IMR-90 (cell line): ENCODE results near the gene TM4SF4. TPM values are rescaled to one million over a fixed set of nuclear protein-coding genes. Genes with fewer than 3 reads are reported as not detected.

ENCODE experiments used
- ATAC-seq: fragments of 200-7000 bp; cut with Tn5 transposase; 2 replicates; pipeline ENCODE4 v1.9.1; 2020; ENCODE audit warnings: low read depth, mild to moderate bottlenecking, moderate library complexity
- BruUV-seq: library from RNA; stranded (reverse); fragments of 400-500 nt; replicated peaks from 2 replicates; lab custom pipeline; 2021; lab: Mats Ljungman, UMichigan
- CTCF ChIA-PET: fragments of 300-600 bp; formaldehyde crosslinking; extraction: SDS; loops from one replicate; lab custom pipeline; 2021; ENCODE audit warnings: antibody characterized with exemption; lab: Yijun Ruan, JAX
- POLR2A ChIA-PET: fragments of 300-600 bp; sonication (Branson Sonifier 250); formaldehyde crosslinking; loops from one replicate; lab custom pipeline; 2022; ENCODE audit warnings: antibody characterized with exemption; ENCODE audit not compliant: unreplicated experiment; lab: Charles Lee
- DNase-seq: peaks from one replicate; pipeline ENCODE4 v3.0.0; 2013
- H2AFZ ChIP-seq: replicated peaks from 2 replicates; pipeline ENCODE3; 2013; ENCODE audit warnings: low read length, mild to moderate bottlenecking; ENCODE audit not compliant: poor library complexity
- H2AK5ac ChIP-seq: 2 replicates; pipeline ENCODE4 v1.6.1; 2013; ENCODE audit warnings: low read depth, low read length, inconsistent platforms
- H2AK9ac ChIP-seq: replicated peaks from 2 replicates; pipeline ENCODE3; 2013; ENCODE audit warnings: mild to moderate bottlenecking, low read depth, low read length, moderate library complexity; ENCODE audit not compliant: poor library complexity
- H2BK120ac ChIP-seq: 2 replicates; pipeline ENCODE4 v1.6.1; 2013; ENCODE audit warnings: low read depth, low read length, inconsistent platforms
- H2BK15ac ChIP-seq: 3 replicates; pipeline ENCODE4 v1.6.1; 2013; ENCODE audit warnings: low read depth, low read length, inconsistent platforms
- H2BK20ac ChIP-seq: 2 replicates; pipeline ENCODE4 v1.6.1; 2013; ENCODE audit warnings: low read depth, mild to moderate bottlenecking, inconsistent platforms, low read length, moderate library complexity
- H2BK5ac ChIP-seq: 2 replicates; pipeline ENCODE4 v1.6.1; 2013; ENCODE audit warnings: mild to moderate bottlenecking, low read depth, low read length, inconsistent platforms; ENCODE audit not compliant: poor library complexity, severe bottlenecking
- H3K14ac ChIP-seq: replicated peaks from 2 replicates; pipeline ENCODE4 v1.6.1; 2013; ENCODE audit warnings: low read depth, low read length, inconsistent platforms
- H3K18ac ChIP-seq: 2 replicates; pipeline ENCODE4 v1.6.1; 2013; ENCODE audit warnings: low read depth, low read length, control low read depth
- H3K23ac ChIP-seq: 2 replicates; pipeline ENCODE4 v1.6.1; 2013; ENCODE audit warnings: low read depth, low read length, inconsistent platforms
- H3K27ac ChIP-seq: 2 replicates; pipeline ENCODE4 v1.5.1; 2013; ENCODE audit warnings: mild to moderate bottlenecking, control low read depth, low read length; ENCODE audit not compliant: insufficient read depth
- H3K27me3 ChIP-seq: 2 replicates; pipeline ENCODE4 v1.6.1; 2013; ENCODE audit warnings: low read length; ENCODE audit not compliant: control insufficient read depth, insufficient read depth
- H3K36me3 ChIP-seq: 2 replicates; pipeline ENCODE4 v1.6.1; 2013; ENCODE audit warnings: low read length, mixed read lengths; ENCODE audit not compliant: control insufficient read depth, insufficient read depth
- H3K4ac ChIP-seq: 2 replicates; pipeline ENCODE4 v1.6.1; 2013; ENCODE audit warnings: low read depth, low read length, inconsistent platforms
- H3K4me1 ChIP-seq: 2 replicates; pipeline ENCODE4 v1.6.1; 2013; ENCODE audit warnings: low read length, mixed read lengths; ENCODE audit not compliant: control insufficient read depth, insufficient read depth
- H3K4me2 ChIP-seq: 2 replicates; pipeline ENCODE4 v1.6.1; 2013; ENCODE audit warnings: low read depth, mild to moderate bottlenecking, control low read depth, low read length, moderate library complexity
- H3K4me3 ChIP-seq: 2 replicates; pipeline ENCODE4 v1.5.1; 2013; ENCODE audit warnings: low read depth, mild to moderate bottlenecking, control low read depth, low read length, moderate library complexity; ENCODE audit not compliant: insufficient read depth
- H3K56ac ChIP-seq: 2 replicates; pipeline ENCODE4 v1.6.1; 2013; ENCODE audit warnings: low read length, inconsistent platforms; ENCODE audit not compliant: insufficient read depth; ENCODE audit errors: extremely low read depth
- H3K79me1 ChIP-seq, 2 experiments: 2 replicates each; pipeline ENCODE4 v1.6.1; 2013; ENCODE audit warnings: low read length in 2 of 2, inconsistent platforms in 1 of 2, low read depth in 1 of 2
- H3K9ac ChIP-seq: 2 replicates; pipeline ENCODE4 v1.6.1; 2013; ENCODE audit warnings: low read depth, low read length, control low read depth
- H3K9me1 ChIP-seq: 2 replicates; pipeline ENCODE4 v1.6.1; 2013; ENCODE audit warnings: low read length, inconsistent platforms; ENCODE audit not compliant: insufficient read depth
- H3K9me3 ChIP-seq: 2 replicates; pipeline ENCODE4 v1.6.1; 2013; ENCODE audit warnings: low read length; ENCODE audit not compliant: control insufficient read depth, insufficient read depth
- H4K20me1 ChIP-seq: 2 replicates; pipeline ENCODE4 v1.6.1; 2013; ENCODE audit warnings: low read length, inconsistent platforms; ENCODE audit not compliant: insufficient read depth
- H4K5ac ChIP-seq: 2 replicates; pipeline ENCODE4 v1.6.1; 2013; ENCODE audit warnings: mild to moderate bottlenecking, low read depth, low read length, control low read depth
- H4K8ac ChIP-seq, 2 experiments: 2 replicates each; pipeline ENCODE4 v1.6.1; 2013; ENCODE audit warnings: low read depth in 2 of 2, low read length in 2 of 2, control low read depth in 1 of 2, inconsistent platforms in 1 of 2
- H4K91ac ChIP-seq: 2 replicates; pipeline ENCODE4 v1.6.1; 2013; ENCODE audit warnings: low read depth, low read length, inconsistent platforms; ENCODE audit not compliant: insufficient read depth
- CEBPB ChIP-seq: IDR thresholded peaks from 2 replicates; pipeline ENCODE4 v1.6.1; 2012; ENCODE audit warnings: low read depth, low read length, improper control_type of control experiment
- CTCF ChIP-seq: conservative IDR thresholded peaks from 2 replicates; pipeline ENCODE4 v1.5.1; 2012; ENCODE audit warnings: mild to moderate bottlenecking, low read depth, low read length, improper control_type of control experiment
- MAZ ChIP-seq: IDR thresholded peaks from 2 replicates; pipeline ENCODE4 v1.6.1; 2012; ENCODE audit warnings: low read depth, mild to moderate bottlenecking, low read length, improper control_type of control experiment, moderate library complexity, borderline replicate concordance
- MXI1 ChIP-seq: IDR thresholded peaks from 2 replicates; pipeline ENCODE4 v1.6.1; 2012; ENCODE audit warnings: low read depth, mild to moderate bottlenecking, low read length, moderate library complexity, borderline replicate concordance
- POLR2A ChIP-seq: IDR thresholded peaks from 2 replicates; pipeline ENCODE4 v1.6.1; 2012; ENCODE audit warnings: mild to moderate bottlenecking, low read depth, low read length
- RAD21 ChIP-seq: IDR thresholded peaks from 2 replicates; pipeline ENCODE4 v1.6.1; 2012; ENCODE audit warnings: low read length, improper control_type of control experiment
- RFX5 ChIP-seq: IDR thresholded peaks from 2 replicates; pipeline ENCODE4 v1.8.0; 2012; ENCODE audit warnings: low read depth, mild to moderate bottlenecking, low read length, moderate library complexity
- WGBS, 2 experiments: methylation state at CpG; one replicate each; pipeline versions ENCODE4 v1.1.5 to v1.1.7; 2013; ENCODE audit warnings: missing lambda C conversion rate in 2 of 2; ENCODE audit not compliant: insufficient read length in 1 of 2; ENCODE audit errors: extremely low coverage in 2 of 2; 5-methylcytosine and 5-hydroxymethylcytosine counted together
- dilution Hi-C: fragments of 300-500 bp; cut with HindIII; formaldehyde crosslinking; loops from one replicate; pipeline ENCODE4 v1.14.3; 2018; ENCODE audit warnings: low sequenced_read_pairs; ENCODE audit not compliant: unreplicated experiment
- in situ Hi-C: fragments of 300-500 bp; cut with MboI; formaldehyde crosslinking; loops from 3 replicates; pipeline ENCODE4 v1.14.3; 2019; ENCODE audit warnings: low sequenced_read_pairs, inconsistent platforms, mixed read lengths
- intact Hi-C: fragments of 100-400 bp; cut with micrococcal nuclease; formaldehyde crosslinking; loops from 2 replicates; pipeline ENCODE4 v1.10.0; 2022
- polyA plus RNA-seq, 3 experiments: library from polyadenylated mRNA; depleted of rRNA; stranded (reverse); fragments of >200 nt; gene quantifications; 2 replicates each; pipeline ENCODE4 v1.2.3, GENCODE V29; 2012; ENCODE audit warnings: low replicate concordance in 1 of 3
- total RNA-seq: library from RNA; depleted of rRNA; stranded (reverse); fragments of >200 nt; gene quantifications from 2 replicates; pipeline ENCODE4 v1.2.3, GENCODE V29; 2012

The TM4SF4 gene
- total and polyA plus RNA-seq, 2 of the 4 experiments (the other 2 are of a cell fraction): 0.60 to 1.6 TPM

- Histone ChIP-seq H3K4me3 (no peak overlapping the region), H2AK9ac (no peak overlapping the region), H3K23ac (no peak overlapping the region), H3K27me3 (no peaks in the 10 kb centered on the region), H3K56ac (no peak overlapping the region), H3K9ac (no peak overlapping the region), H3K18ac (no peak overlapping the region), H3K4me2 (no peak overlapping the region), H3K79me1 (no peaks in the 10 kb centered on the region), H3K4me1 (peaks cover 10% of the 10 kb centered on the region; the same call in 1 of the 2 replicates), H2BK120ac (no peak overlapping the region), H3K14ac (0 out of 2 replicates have a peak overlapping the region, but pooled peaks have one; percentile 14), H4K8ac (no peak overlapping the region), H4K5ac (no peak overlapping the region), H2AFZ (no peak overlapping the region), H3K9me3 (no peaks in the 10 kb centered on the region), H4K20me1 (no peaks in the 10 kb centered on the region; the same call in 1 of the 2 replicates), H2AK5ac (no peak overlapping the region), H3K9me1 (peaks cover 11% of the 10 kb centered on the region; the same call in 1 of the 2 replicates), H2BK5ac (no peak overlapping the region), H4K91ac (no peak overlapping the region), H3K27ac (no peak overlapping the region), H2BK15ac (no peak overlapping the region), H2BK20ac (no peak overlapping the region), H3K36me3 (no peaks in the 10 kb centered on the region), H3K4ac (no peak overlapping the region)
- CTCF ChIA-PET: no interaction called here
- BruUV-seq: no TSS peak
- no peak for ATAC-seq
- dilution Hi-C loops (no loop called here), in situ Hi-C loops (no loop called here), intact Hi-C loops (no loop called here)
- TF ChIP-seq MAZ: no peak
- no peak for TF ChIP-seq RFX5
- no peak for TF ChIP-seq CTCF
- no peak for TF ChIP-seq MXI1
- no peak for TF ChIP-seq POLR2A
- no peak for TF ChIP-seq RAD21
- no peak for TF ChIP-seq CEBPB
- no peak for DNase-seq
- POLR2A ChIA-PET: no interaction called here
- WGBS, 2 experiments: 70% methylated on average over 2 of the region's 4 CpGs; no CpG with 5 or more reads in 1 of the 2 experiments
Observed at GRCh38 chr3:149497966-149498670, 23.6 kb downstream of the TM4SF4 start.
